GM12878 (cell line): ENCODE results near the gene BEAN1.

Experiments
- ASH2L ChIP-seq: fragments of 300-600, 200-600 bp; sonication (generic); IDR thresholded peaks from 2 replicates; pipeline ENCODE4 v1.6.1; 2017; ENCODE audit warnings: low read depth, mild to moderate bottlenecking, borderline replicate concordance
- CEBPB ChIP-seq, 2 experiments: fragments of 150-350 bp in 1 of 2; IDR thresholded peaks; 2 replicates each; pipeline ENCODE4 v1.6.1; 2012 to 2014; ENCODE audit warnings: low read depth in 2 of 2, low read length in 2 of 2, borderline replicate concordance in 1 of 2, inconsistent platforms in 1 of 2
- POLR2AphosphoS5 ChIP-seq: IDR thresholded peaks from 2 replicates; pipeline ENCODE4 v1.6.1; 2011; ENCODE audit warnings: mild to moderate bottlenecking, low read length, inconsistent platforms
- RUNX3 ChIP-seq: IDR thresholded peaks from 2 replicates; pipeline ENCODE4 v1.6.1; 2012; ENCODE audit warnings: low read length, inconsistent platforms
- TF ChIP-seq, protein P1 (sequence below), 3 experiments: IDR thresholded peaks in 2 of 3; conservative IDR thresholded peaks in 1 of 3; 2 replicates each; pipeline ENCODE4 v1.5.1; 2011; ENCODE audit warnings: low read depth in 3 of 3, low read length in 3 of 3, mild to moderate bottlenecking in 3 of 3, control low read depth in 2 of 3, moderate library complexity in 2 of 3, inconsistent platforms in 1 of 3, mixed read lengths in 1 of 3; ENCODE audit not compliant: control insufficient read depth in 2 of 3, insufficient read depth in 1 of 3; ENCODE audit errors: extremely low read depth in 1 of 3

- no peak for TF ChIP-seq CEBPB (IDR thresholded peaks at IDR 0.05; ENCODE audit: borderline replicate concordance in 1 of 2, low read depth in 2 of 2, low read length in 2 of 2)
- TF ChIP-seq POLR2AphosphoS5: no peak
- no peak for TF ChIP-seq RUNX3
- TF ChIP-seq, protein P1, sequence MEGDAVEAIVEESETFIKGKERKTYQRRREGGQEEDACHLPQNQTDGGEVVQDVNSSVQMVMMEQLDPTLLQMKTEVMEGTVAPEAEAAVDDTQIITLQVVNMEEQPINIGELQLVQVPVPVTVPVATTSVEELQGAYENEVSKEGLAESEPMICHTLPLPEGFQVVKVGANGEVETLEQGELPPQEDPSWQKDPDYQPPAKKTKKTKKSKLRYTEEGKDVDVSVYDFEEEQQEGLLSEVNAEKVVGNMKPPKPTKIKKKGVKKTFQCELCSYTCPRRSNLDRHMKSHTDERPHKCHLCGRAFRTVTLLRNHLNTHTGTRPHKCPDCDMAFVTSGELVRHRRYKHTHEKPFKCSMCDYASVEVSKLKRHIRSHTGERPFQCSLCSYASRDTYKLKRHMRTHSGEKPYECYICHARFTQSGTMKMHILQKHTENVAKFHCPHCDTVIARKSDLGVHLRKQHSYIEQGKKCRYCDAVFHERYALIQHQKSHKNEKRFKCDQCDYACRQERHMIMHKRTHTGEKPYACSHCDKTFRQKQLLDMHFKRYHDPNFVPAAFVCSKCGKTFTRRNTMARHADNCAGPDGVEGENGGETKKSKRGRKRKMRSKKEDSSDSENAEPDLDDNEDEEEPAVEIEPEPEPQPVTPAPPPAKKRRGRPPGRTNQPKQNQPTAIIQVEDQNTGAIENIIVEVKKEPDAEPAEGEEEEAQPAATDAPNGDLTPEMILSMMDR (IDR thresholded peaks at IDR 0.05 in 2 of 3, conservative IDR thresholded peaks at IDR 0.05 in 1 of 3; ENCODE audit: control insufficient read depth in 2 of 3, extremely low read depth in 1 of 3, insufficient read depth in 1 of 3, low read depth in 3 of 3, low read length in 3 of 3): no peak
- TF ChIP-seq ASH2L: no peak
Measured at GRCh38 chr16:66520406-66521170, 93.5 kb downstream of the BEAN1 start.
